Astrocyte of the spinal cord (primary cell): ENCODE data around the gene SAMHD1.
"Not testable (repeated sequence)": the region's sequence is repeated elsewhere in the genome, so short reads cannot be mapped to it uniquely, and the experiment has no call there.

ENCODE experiments used
- DNase-seq: peaks from one replicate; pipeline ENCODE4 v3.0.0; 2011; ENCODE audit warnings: low read depth, low spot score
- H3K4me3 ChIP-seq: 2 replicates; pipeline ENCODE4 v1.5.1; 2011; ENCODE audit warnings: low read depth, mild to moderate bottlenecking, low read length, moderate library complexity
- in situ Hi-C: cut with HindIII; loops from 2 replicates; pipeline ENCODE4 v1.10.0; 2017; ENCODE audit warnings: low sequenced_read_pairs
- TF ChIP-seq, protein P1 (sequence below): IDR thresholded peaks from 2 replicates; pipeline ENCODE4 v1.5.1; 2012; ENCODE audit warnings: low read depth, mild to moderate bottlenecking, low read length, inconsistent platforms

SAMHD1 gene

DNA sequence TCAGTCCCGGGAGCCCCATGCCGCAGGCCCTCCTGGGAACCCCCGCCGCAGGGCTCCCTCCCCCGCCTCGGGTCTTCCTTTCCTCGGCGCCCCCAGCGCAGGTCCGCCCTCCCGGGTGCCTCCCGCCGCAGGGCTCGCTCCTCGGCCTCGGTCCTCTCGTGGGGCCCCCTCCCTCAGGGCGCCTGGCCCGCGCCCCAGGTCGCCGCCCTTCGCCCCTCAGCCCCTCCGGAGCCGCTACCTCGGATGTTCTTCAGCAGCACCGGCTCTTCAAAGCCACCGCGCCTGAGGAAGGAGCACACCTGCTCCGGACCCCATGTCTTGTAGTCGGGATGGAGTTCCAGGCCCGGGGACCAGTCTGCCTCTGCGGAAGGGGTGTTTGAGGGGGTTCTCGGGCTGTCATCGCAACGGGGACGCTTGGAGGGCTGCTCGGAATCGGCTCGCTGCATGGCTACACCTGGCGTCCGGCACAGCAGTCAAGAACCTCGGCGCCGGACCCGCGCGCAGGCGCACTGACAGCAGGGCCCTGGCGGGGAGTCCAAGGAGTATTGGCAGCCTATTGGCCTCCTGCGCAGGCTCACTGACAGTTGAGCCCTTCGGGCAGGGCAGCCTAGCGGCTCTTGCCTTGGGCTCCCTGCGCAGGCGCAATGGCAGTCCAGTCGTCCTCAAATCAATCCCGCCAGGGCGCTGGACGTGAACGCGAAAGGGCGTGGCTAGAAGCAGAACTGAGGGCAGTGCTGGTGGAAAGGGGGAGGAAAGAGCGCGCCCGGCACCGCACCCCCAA, at the start of gene SAMHD1:
TSS of gene SAMHD1 (minus strand) at position 511 of the 781 bp plus-strand sequence. CDS start at position 446, 65 bp downstream.
- peak; percentile 97 for DNase-seq
- H3K4me3 ChIP-seq = peak within 1 kb of the TSS; percentile 93
- TF ChIP-seq, protein P1, sequence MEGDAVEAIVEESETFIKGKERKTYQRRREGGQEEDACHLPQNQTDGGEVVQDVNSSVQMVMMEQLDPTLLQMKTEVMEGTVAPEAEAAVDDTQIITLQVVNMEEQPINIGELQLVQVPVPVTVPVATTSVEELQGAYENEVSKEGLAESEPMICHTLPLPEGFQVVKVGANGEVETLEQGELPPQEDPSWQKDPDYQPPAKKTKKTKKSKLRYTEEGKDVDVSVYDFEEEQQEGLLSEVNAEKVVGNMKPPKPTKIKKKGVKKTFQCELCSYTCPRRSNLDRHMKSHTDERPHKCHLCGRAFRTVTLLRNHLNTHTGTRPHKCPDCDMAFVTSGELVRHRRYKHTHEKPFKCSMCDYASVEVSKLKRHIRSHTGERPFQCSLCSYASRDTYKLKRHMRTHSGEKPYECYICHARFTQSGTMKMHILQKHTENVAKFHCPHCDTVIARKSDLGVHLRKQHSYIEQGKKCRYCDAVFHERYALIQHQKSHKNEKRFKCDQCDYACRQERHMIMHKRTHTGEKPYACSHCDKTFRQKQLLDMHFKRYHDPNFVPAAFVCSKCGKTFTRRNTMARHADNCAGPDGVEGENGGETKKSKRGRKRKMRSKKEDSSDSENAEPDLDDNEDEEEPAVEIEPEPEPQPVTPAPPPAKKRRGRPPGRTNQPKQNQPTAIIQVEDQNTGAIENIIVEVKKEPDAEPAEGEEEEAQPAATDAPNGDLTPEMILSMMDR = no peak
- in situ Hi-C loops = no loop called here

GRCh38 chr20:37000171-37000570, 48.7 kb upstream of the SAMHD1 start:
- in situ Hi-C loops, DNase-seq, H3K4me3 ChIP-seq: not testable (repeated sequence)

- H3K4me3 ChIP-seq = no peak overlapping the region
- DNase-seq = no peak
- in situ Hi-C loops = no loop called here
- TF ChIP-seq, protein P1 = no peak
These were observed 47.1 kb upstream of the SAMHD1 start for GRCh38 chr20:36998652-36999051.

- DNase-seq = no peak
- no peak overlapping the region for H3K4me3 ChIP-seq
- in situ Hi-C loops = no loop called here
- TF ChIP-seq, protein P1 = no peak
These were observed 45.6 kb upstream of the SAMHD1 start for GRCh38 chr20:36997121-36997520.

DNA sequence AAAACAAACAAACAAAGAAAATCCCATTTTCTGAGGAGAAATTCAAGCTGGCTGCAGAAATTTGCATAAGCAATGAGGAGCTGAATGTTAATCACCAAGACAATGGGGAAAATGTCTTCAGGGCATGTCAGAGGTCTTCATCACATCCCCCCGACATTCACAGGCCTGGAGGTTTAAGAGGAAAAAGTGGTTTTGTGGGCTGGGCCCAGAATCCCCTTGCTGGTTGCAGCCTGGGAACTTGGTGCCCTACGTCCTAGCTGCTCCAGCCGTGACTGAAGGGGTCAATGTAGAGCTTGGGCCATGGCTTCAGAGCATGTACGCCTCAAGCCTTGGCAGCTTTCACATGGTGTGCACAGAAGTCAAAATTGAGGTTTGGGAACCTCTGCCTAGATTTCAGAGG, 42.7 kb upstream of the SAMHD1 start:
- in situ Hi-C loops = not testable (repeated sequence)

DNA sequence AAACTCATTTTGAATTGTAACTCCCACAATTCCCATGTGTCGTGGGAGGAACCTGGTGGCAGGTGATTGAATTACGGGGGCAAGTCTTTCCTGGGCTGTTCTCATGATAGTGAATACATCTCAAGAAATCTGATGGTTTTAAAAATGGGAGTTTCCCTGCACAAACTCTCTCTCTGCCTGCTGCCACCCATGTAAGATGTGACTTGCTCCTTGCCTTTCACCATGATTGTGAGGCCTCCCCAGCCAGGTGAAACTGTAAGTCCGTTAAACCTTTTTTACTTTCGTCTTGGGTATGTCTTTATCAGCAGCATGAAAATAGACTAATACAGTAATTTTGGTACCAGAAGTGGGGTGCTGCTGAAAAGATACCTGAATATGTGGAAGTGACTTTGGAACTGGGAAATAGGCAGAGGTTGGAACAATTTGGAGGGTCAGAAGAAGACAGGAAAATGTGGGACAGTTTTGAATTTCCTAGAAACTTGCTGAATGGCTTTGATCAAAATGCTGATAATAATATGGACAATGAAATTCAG, 41.4 kb upstream of the SAMHD1 start:
- no peak for DNase-seq
- in situ Hi-C loops = no loop called here
- no peak overlapping the region for H3K4me3 ChIP-seq
- TF ChIP-seq, protein P1 = no peak

More for the DNA sequence above, 42.7 kb upstream of the SAMHD1 start:
- not testable (repeated sequence) for DNase-seq, H3K4me3 ChIP-seq

DNA sequence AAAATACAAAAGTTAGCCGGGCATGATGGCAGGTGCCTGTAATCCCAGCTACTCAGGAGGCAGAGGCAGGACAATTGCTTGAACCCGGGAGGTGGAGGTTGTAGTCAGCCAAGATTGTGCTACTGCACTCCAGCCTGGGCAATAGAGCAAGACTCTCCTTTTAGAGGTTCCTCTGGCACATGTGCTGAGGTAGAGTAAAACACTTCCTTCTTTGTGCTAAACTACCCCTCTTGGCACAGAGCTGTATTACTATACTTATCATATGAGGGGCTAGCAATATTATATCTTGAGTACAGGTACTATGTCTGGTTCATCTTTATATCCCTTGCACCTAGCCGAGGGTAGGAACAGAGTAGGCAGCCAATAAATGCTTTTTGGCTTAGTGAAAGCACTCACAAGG, 40.2 kb upstream of the SAMHD1 start:
- H3K4me3 ChIP-seq = no peak overlapping the region
- TF ChIP-seq, protein P1 = no peak
- in situ Hi-C loops = no loop called here
- no peak for DNase-seq
